Neural progenitor cell (in vitro differentiated cells): Measurements from ENCODE around the gene MED28. TPM values are rescaled to one million over a fixed set of nuclear protein-coding genes. Genes with fewer than 3 reads are reported as not detected.

Experiments
- DNase-seq: peaks from one replicate; pipeline ENCODE4 v3.0.0-alpha.2; 2016; ENCODE audit warnings: low spot score
- H2AFZ ChIP-seq: fragments of 200-600 bp; sonication (generic); replicated peaks from 2 replicates; pipeline ENCODE4 v1.6.1; 2016; ENCODE audit warnings: antibody characterized with exemption
- H3F3A ChIP-seq: fragments of 200-600 bp; sonication (generic); 2 replicates; pipeline ENCODE4 v1.6.1; 2016; ENCODE audit warnings: antibody characterized with exemption, low read depth
- H3K27ac ChIP-seq: fragments of 200-600 bp; sonication (generic); 2 replicates; pipeline ENCODE4 v1.5.1; 2016; ENCODE audit warnings: mild to moderate bottlenecking
- H3K27me3 ChIP-seq: fragments of 200-600 bp; sonication (generic); 2 replicates; pipeline ENCODE4 v1.6.1; 2016; ENCODE audit warnings: mild to moderate bottlenecking, moderate library complexity
- H3K36me3 ChIP-seq: fragments of 200-600 bp; sonication (generic); 2 replicates; pipeline ENCODE4 v1.5.1; 2016
- H3K4me1 ChIP-seq: fragments of 200-600 bp; sonication (generic); 2 replicates; pipeline ENCODE4 v1.6.1; 2016; ENCODE audit warnings: mixed run types
- H3K4me2 ChIP-seq: fragments of 200-600 bp; sonication (generic); 2 replicates; pipeline ENCODE4 v1.6.1; 2016
- H3K4me3 ChIP-seq: fragments of 200-600 bp; sonication (generic); 2 replicates; pipeline ENCODE4 v1.5.1; 2016
- H3K79me2 ChIP-seq: fragments of 200-600 bp; sonication (generic); 2 replicates; pipeline ENCODE4 v1.6.1; 2016; ENCODE audit warnings: low read depth
- H3K9ac ChIP-seq: fragments of 200-600 bp; sonication (generic); 2 replicates; pipeline ENCODE4 v1.6.1; 2016
- H3K9me3 ChIP-seq: fragments of 200-600 bp; sonication (generic); 2 replicates; pipeline ENCODE4 v1.5.1; 2016; ENCODE audit warnings: low read depth
- H4K20me1 ChIP-seq: fragments of 200-600 bp; sonication (generic); 2 replicates; pipeline ENCODE4 v1.6.1; 2016; ENCODE audit warnings: low read depth
- H3K27ac Mint-ChIP-seq: 3 replicates; pipeline ENCODE4 v1.8.0; 2021; ENCODE audit warnings: mixed read lengths
- H3K27me3 Mint-ChIP-seq: 2 replicates; pipeline ENCODE4 v1.8.0; 2022; ENCODE audit warnings: low read depth, mild to moderate bottlenecking, inconsistent platforms, moderate library complexity, mixed read lengths; ENCODE audit not compliant: insufficient read depth
- H3K36me3 Mint-ChIP-seq: 3 replicates; pipeline ENCODE4 v1.8.0; 2021; ENCODE audit warnings: mixed read lengths
- H3K4me1 Mint-ChIP-seq: 3 replicates; pipeline ENCODE4 v1.8.0; 2021; ENCODE audit warnings: mixed read lengths
- H3K4me3 Mint-ChIP-seq: 3 replicates; pipeline ENCODE4 v1.8.0; 2021; ENCODE audit warnings: mild to moderate bottlenecking, moderate library complexity, mixed read lengths
- H3K9me3 Mint-ChIP-seq: 3 replicates; pipeline ENCODE4 v1.8.0; 2020; ENCODE audit warnings: mixed read lengths
- EZH2 ChIP-seq: fragments of 200-600 bp; sonication (generic); IDR thresholded peaks from 2 replicates; pipeline ENCODE4 v1.6.1; 2017; ENCODE audit warnings: antibody characterized with exemption, mild to moderate bottlenecking, moderate library complexity
- EZH2phosphoT487 ChIP-seq: fragments of 200-600 bp; sonication (generic); IDR thresholded peaks from 2 replicates; pipeline ENCODE4 v1.6.1; 2017; ENCODE audit warnings: antibody characterized with exemption
- total RNA-seq: library from RNA; depleted of rRNA; stranded (reverse); fragments of >200 nt; gene quantifications from 2 replicates; pipeline ENCODE4 v1.2.3, GENCODE V29; 2015; ENCODE audit warnings: low replicate concordance
- TF ChIP-seq, protein P1 (sequence below): fragments of 200-600 bp; sonication (generic); IDR thresholded peaks from 2 replicates; pipeline ENCODE4 v1.5.1; 2017; ENCODE audit warnings: antibody characterized with exemption, mild to moderate bottlenecking

The MED28 gene
- total RNA-seq, 1 donor from 2014 or later, result 45.8 TPM

DNA sequence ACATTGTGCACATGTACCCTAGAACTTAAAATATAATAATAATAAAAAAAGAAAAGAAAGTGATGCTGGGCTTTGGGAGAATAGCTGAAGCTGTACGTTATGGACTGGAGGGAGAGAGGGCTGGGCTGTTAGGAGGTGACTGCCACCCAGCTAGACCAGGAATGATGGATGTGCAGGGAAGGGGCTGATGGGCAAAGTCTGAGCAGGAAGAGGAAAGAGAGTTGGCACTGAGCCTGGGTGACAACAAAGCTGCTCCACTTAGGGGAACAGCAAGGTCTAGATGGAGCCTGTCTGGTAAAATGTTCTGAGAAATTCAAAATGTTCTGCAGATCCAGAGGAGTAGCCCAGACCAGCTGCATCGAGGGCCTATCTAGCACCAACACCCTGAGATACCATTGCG lies 32.3 kb downstream of the MED28 start:
- no peak overlapping the region for H3K27ac ChIP-seq
- no peaks in the 10 kb centered on the region for H4K20me1 ChIP-seq
- no peak overlapping the region for H3K4me3 ChIP-seq
- H3K4me1 ChIP-seq, result no peaks in the 10 kb centered on the region
- H3K4me2 ChIP-seq, result no peak overlapping the region
- DNase-seq, result no peak
- no peaks in the 10 kb centered on the region for H3F3A ChIP-seq
- Mint-ChIP-seq H3K27ac (no peak overlapping the region), H3K27me3 (peaks cover 5% of the 10 kb centered on the region), H3K4me1 (no peaks in the 10 kb centered on the region), H3K4me3 (no peak overlapping the region), H3K9me3 (peaks cover 16% of the 10 kb centered on the region), H3K36me3 (peaks cover 13% of the 10 kb centered on the region)
- H3K36me3 ChIP-seq, result no peaks in the 10 kb centered on the region
- no peaks in the 10 kb centered on the region for H3K27me3 ChIP-seq
- TF ChIP-seq EZH2, result no peak
- TF ChIP-seq EZH2phosphoT487, result no peak
- TF ChIP-seq, protein P1, sequence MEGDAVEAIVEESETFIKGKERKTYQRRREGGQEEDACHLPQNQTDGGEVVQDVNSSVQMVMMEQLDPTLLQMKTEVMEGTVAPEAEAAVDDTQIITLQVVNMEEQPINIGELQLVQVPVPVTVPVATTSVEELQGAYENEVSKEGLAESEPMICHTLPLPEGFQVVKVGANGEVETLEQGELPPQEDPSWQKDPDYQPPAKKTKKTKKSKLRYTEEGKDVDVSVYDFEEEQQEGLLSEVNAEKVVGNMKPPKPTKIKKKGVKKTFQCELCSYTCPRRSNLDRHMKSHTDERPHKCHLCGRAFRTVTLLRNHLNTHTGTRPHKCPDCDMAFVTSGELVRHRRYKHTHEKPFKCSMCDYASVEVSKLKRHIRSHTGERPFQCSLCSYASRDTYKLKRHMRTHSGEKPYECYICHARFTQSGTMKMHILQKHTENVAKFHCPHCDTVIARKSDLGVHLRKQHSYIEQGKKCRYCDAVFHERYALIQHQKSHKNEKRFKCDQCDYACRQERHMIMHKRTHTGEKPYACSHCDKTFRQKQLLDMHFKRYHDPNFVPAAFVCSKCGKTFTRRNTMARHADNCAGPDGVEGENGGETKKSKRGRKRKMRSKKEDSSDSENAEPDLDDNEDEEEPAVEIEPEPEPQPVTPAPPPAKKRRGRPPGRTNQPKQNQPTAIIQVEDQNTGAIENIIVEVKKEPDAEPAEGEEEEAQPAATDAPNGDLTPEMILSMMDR, result no peak
- no peaks in the 10 kb centered on the region for H3K79me2 ChIP-seq
- no peak overlapping the region for H3K9ac ChIP-seq
- H3K9me3 ChIP-seq, result no peaks in the 10 kb centered on the region
- no peak overlapping the region for H2AFZ ChIP-seq

GRCh38 chr4:17647176-17647806 lies 32.9 kb downstream of the MED28 start:
- Histone ChIP-seq H3K79me2 (no peaks in the 10 kb centered on the region), H3K27ac (no peak overlapping the region), H3K27me3 (no peaks in the 10 kb centered on the region), H3K36me3 (no peaks in the 10 kb centered on the region), H3K4me1 (no peaks in the 10 kb centered on the region), H3K4me3 (no peak overlapping the region), H2AFZ (no peak overlapping the region), H3K9me3 (no peaks in the 10 kb centered on the region), H3K9ac (no peak overlapping the region), H3K4me2 (no peak overlapping the region), H4K20me1 (no peaks in the 10 kb centered on the region), H3F3A (no peaks in the 10 kb centered on the region)
- no peaks in the 10 kb centered on the region for H3K4me1 Mint-ChIP-seq
- H3K9me3 Mint-ChIP-seq, result peaks cover 16% of the 10 kb centered on the region
- TF ChIP-seq, protein P1, result no peak
- no peak overlapping the region for H3K27ac Mint-ChIP-seq
- DNase-seq, result no peak
- H3K27me3 Mint-ChIP-seq, result peaks cover 5% of the 10 kb centered on the region
- H3K4me3 Mint-ChIP-seq, result no peak overlapping the region
- H3K36me3 Mint-ChIP-seq, result peaks cover 12% of the 10 kb centered on the region

DNA sequence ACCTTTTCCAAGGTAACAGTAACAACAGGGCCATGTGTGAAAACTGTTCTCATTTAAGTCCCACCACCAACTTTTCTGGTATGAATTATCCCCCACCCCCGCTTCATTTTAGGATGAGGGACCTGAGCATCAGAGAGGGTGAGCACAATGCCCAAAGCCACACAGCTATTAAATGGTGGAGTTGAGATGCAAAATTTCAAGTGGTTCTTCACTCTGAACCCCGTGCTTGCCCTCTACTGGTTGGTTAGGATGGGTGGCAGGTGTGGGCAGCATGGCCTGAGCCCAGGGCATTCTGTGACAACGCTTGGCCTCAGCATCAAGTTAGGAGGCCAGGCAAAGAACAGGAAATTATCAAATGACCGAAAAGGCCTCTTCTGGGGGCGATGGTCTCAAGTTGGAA lies 33.5 kb downstream of the MED28 start:
- Histone ChIP-seq H4K20me1 (no peaks in the 10 kb centered on the region), H3K4me1 (no peaks in the 10 kb centered on the region), H3K27me3 (no peaks in the 10 kb centered on the region), H3K27ac (no peak overlapping the region), H3K36me3 (no peaks in the 10 kb centered on the region), H3K9ac (no peak overlapping the region), H3K9me3 (no peaks in the 10 kb centered on the region), H3K4me3 (no peak overlapping the region), H2AFZ (no peak overlapping the region), H3F3A (no peaks in the 10 kb centered on the region), H3K79me2 (no peaks in the 10 kb centered on the region), H3K4me2 (no peak overlapping the region)
- no peak for DNase-seq
- Mint-ChIP-seq H3K36me3 (peaks cover 6% of the 10 kb centered on the region), H3K27ac (no peak overlapping the region), H3K9me3 (peaks cover 9% of the 10 kb centered on the region), H3K4me1 (no peaks in the 10 kb centered on the region), H3K4me3 (no peak overlapping the region), H3K27me3 (peaks cover 5% of the 10 kb centered on the region)
- TF ChIP-seq EZH2phosphoT487 (no peak), EZH2 (no peak)
- TF ChIP-seq, protein P1, result peak; percentile 8
